Measurements from ENCODE around the gene IGFBP2.
A peak's percentile ranks its signal among the peaks of the same experiment; 100 is the strongest.

The IGFBP2 gene

DNA sequence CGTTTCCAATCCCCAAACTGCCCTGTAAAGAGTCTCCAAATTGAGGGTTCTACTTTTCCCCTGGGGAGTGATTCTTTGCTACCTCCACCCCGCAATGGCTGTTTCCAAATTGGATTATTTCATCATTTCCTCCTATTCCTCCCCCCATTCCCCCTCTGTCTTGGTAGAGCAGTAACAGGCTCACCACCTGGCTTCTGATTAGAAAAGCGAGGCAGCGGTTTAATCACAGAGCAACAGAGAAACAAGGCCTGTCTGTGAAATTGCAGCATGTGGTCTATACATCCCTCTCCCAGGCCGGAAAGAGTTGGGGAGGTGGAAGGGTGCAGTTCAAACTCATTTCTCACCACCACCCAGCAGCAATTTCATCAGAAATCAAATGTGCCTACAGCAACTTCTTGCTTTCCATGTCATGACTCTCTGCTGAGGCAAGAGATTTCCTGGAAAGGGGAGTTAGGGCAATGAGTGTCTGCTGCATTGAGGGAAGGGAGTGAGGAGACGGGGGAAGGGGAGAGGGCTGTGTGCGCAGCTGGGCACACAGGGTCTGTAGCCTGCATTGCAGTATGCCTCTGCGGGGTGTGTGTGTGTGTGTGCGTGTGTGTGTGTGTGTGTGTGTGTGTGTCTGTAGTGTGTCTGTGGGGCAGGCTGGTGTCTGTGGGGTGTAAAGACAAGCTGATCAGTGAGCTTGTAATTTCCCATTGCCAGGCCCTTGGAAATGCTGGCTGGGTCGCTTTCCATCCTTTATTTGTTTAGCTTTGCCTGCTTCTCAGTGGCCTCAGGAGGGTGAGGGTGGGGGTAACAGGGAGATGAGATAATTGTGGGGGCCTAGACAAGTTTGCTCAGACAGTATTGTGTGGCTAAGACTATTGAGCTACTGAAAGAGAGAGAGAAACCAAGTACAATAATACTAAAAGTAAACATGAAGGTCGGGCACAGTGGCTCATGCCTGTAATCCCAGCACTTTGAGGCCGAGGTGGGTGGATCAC, 13.5 kb upstream of the IGFBP2 start:
- in situ Hi-C loops (cut with HindIII; ENCODE audit: low pct_unique_long_range_greater_than_20kb, low sequenced_read_pairs): no loop called here
- peak in 1 of 2 experiments; percentile 20 for DNase-seq (ENCODE audit: low read depth in 1 of 2, low spot score in 1 of 2)
- TF ChIP-seq JUND (IDR thresholded peaks at IDR 0.05; ENCODE audit: low read depth): no peak

DNA sequence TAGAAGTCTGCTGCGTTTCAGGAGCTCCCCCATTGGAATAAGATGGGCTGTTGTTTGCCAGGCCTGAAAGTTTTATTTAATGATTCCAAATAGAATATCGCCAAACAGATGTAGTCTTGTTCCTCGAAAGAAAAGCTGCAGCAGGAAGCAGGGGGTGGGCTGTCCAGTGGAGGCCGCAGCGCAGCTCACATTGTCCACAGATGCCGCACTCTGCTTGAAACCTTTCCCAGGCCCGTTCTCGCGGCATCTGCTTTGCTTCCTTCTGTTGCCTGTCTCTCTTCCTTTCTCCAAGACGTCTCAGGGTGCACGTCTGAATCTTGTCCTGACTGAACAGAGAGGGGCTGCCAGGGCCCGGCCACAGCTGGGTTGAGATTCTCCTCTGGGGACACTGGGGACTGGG, 12.4 kb upstream of the IGFBP2 start:
- in situ Hi-C loops (cut with HindIII; ENCODE audit: low pct_unique_long_range_greater_than_20kb, low sequenced_read_pairs): no loop called here
- no peak for TF ChIP-seq JUND (IDR thresholded peaks at IDR 0.05; ENCODE audit: low read depth)
- no peak for DNase-seq (ENCODE audit: low read depth in 1 of 2, low spot score in 1 of 2)

DNA sequence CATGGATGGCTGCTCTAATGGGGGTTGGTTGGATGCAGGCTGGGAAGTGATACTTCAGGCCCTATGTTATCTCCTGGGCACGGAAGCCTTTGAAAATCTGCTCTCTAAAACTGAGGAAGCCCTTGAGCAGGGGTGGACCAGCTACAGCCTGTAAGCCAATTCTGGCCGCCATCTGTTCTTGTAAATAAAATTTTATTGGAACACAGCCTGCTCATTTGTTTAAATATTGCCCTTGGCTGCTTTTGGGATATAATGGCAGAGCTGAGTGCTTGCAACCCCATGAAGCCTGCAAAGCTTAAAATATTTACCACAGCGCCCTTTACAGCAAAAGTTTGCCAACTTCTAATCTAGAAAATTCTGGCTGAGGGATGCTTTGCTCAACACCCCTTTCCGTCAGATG, 11.9 kb upstream of the IGFBP2 start:
- TF ChIP-seq JUND (IDR thresholded peaks at IDR 0.05; ENCODE audit: low read depth): no peak
- DNase-seq (ENCODE audit: low read depth in 1 of 2, low spot score in 1 of 2): no peak
- in situ Hi-C loops (cut with HindIII; ENCODE audit: low pct_unique_long_range_greater_than_20kb, low sequenced_read_pairs): no loop called here

DNA sequence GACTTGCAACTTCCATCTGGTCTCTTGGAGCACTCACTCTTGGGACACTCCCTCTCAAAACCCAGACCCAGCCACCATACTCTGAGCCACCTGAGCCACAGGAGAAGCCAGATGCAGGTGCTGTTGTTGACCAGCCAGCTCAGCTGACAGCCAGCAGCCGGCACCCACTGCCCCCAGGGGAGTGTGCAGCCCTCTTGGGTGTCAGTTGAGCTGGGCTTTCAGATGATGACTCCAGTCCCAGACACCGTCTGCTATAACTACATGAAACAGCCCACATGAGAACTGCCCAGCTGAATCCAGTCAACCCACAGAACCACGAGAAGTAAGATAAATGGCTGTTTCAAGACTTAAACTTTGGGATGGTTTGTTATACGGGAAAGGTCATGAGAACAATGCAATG, 10.7 kb upstream of the IGFBP2 start:
- DNase-seq (ENCODE audit: low read depth in 1 of 2, low spot score in 1 of 2): no peak
- in situ Hi-C loops (cut with HindIII; ENCODE audit: low pct_unique_long_range_greater_than_20kb, low sequenced_read_pairs): no loop called here
- no peak for TF ChIP-seq JUND (IDR thresholded peaks at IDR 0.05; ENCODE audit: low read depth)

DNA sequence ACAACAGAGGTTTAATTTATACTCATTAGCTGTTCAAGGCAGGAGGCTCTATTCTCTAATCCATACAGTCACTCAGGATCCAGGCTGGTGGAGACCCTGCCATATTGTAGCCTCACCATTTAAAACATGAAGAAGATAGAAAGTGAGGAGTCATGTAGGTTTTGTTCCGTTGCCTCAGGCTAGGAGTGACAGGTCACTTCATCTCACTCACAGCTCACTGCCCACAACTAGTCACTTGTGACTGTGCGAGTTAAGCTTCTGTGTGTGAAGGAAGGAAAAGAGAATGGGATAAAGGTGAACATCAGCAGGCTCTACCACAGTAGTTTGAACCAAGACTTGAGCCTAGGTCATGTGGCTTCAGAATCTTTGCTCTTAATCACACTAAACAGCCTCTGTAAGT, 9.0 kb upstream of the IGFBP2 start:
- DNase-seq (ENCODE audit: low read depth in 1 of 2, low spot score in 1 of 2): peak in 1 of 2 experiments; percentile 25
- in situ Hi-C loops (cut with HindIII; ENCODE audit: low pct_unique_long_range_greater_than_20kb, low sequenced_read_pairs): no loop called here
- TF ChIP-seq JUND (IDR thresholded peaks at IDR 0.05; ENCODE audit: low read depth): no peak

DNA sequence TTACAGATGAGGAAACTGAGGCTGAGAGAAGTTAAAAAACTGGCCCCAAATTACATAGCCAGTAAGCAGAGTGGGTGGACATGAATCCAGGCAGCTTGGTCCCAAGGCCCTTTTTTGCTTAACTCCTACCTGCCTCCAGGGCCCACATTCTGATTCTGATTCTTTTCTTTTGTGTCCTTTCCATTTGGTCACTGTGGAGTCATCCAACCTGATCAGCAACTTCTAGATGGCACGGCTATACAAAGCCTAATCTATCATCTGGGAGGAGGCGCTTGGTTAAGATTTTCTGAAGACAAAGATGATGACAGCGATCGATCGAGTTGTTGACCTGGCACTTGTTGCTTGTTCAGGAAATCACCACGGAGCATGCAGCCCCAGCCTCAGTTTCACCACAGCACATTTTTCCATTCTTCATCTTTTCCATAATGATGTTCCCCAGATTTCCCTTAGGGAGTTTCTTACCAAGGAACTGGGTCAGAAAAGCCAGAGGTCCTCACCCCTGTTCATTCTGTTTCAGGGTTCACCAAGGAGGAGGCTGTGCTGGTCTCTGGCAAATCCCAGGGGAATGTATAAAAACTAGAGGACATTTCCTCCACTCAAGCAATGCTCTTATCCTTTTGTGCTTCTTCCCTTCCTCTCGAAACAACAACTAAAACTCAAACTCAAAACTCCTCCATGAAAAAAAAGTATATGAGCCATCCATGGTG, 6.9 kb upstream of the IGFBP2 start:
- TF ChIP-seq JUND (IDR thresholded peaks at IDR 0.05; ENCODE audit: low read depth): no peak
- in situ Hi-C loops (cut with HindIII; ENCODE audit: low pct_unique_long_range_greater_than_20kb, low sequenced_read_pairs): no loop called here
- peak in 1 of 2 experiments; percentile 87 for DNase-seq (ENCODE audit: low read depth in 1 of 2, low spot score in 1 of 2)

DNA sequence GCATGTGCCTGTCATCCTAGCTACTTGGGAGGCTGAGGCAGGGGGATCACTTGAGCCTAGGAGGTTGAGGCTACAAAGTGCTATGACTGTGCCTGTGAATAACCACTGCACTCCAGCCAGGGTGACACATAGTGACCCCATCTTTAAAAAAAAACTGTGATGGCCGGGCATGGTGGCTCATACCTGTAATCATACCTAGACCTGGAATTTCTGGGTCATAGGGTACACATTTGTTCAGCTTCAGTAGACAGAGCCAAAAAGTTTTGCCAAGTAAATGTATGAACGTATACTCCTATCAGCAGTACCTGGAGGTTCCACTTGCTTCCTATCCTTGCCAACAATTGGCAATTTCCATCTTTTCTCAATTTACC, 6.4 kb upstream of the IGFBP2 start:
- in situ Hi-C loops (cut with HindIII; ENCODE audit: low pct_unique_long_range_greater_than_20kb, low sequenced_read_pairs): no loop called here
- no peak for TF ChIP-seq JUND (IDR thresholded peaks at IDR 0.05; ENCODE audit: low read depth)
- no peak for DNase-seq (ENCODE audit: low read depth in 1 of 2, low spot score in 1 of 2)

DNA sequence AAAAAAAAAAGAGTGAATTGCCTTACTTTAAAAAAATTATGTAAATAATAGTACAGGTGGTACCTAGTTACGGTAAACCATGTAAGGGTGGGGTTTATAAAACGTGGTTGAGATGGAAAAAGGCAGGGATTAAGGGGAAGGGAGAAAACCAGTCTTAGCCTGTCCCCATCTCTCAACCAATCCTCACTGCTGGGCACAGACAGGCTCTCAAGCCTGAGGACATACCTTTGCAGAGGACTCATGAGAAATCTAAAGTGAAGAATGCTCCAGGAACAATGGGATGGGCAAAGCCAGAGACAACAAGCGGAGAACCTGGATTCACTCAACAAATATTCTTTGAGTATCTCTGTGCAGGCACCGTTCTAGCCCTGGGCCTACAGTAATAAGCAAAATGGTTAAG, 3.4 kb upstream of the IGFBP2 start:
- in situ Hi-C loops (cut with HindIII; ENCODE audit: low pct_unique_long_range_greater_than_20kb, low sequenced_read_pairs): no loop called here
- DNase-seq (ENCODE audit: low read depth in 1 of 2, low spot score in 1 of 2): no peak

DNA sequence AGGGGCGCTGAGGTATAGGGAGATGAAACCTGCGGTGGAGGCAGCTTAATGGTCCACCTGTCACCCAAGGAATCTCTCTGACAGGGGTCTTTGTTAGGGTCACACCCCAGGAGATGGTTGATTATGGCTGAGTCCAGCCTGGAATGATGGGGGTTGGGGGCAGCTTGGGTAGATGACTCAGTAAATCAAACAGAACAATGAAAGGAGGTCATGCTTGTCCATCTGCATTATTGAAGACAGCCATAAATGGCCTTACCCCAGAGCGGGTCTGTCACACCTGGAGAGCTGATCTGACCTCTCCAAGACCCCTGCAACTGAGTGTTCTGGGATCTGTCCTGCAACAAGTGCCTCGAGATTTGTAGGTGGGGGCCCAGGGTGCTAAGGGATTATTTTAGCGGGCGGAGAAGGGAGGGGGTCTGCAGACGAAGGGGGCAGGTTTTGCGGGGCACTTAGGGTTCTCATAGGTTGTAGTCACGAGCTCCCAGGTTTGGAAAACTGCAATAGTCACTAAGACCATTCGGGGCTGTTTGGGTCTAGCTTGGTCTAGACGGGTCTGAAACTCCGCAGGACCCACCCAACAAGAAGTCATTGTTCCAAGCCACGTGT, 771 bp upstream of the IGFBP2 start:
- DNase-seq (ENCODE audit: low read depth in 1 of 2, low spot score in 1 of 2): no peak
- in situ Hi-C loops (cut with HindIII; ENCODE audit: low pct_unique_long_range_greater_than_20kb, low sequenced_read_pairs): no loop called here

More for the DNA sequence above, 3.4 kb upstream of the IGFBP2 start:
- no peak for TF ChIP-seq JUND (IDR thresholded peaks at IDR 0.05; ENCODE audit: low read depth)

DNA sequence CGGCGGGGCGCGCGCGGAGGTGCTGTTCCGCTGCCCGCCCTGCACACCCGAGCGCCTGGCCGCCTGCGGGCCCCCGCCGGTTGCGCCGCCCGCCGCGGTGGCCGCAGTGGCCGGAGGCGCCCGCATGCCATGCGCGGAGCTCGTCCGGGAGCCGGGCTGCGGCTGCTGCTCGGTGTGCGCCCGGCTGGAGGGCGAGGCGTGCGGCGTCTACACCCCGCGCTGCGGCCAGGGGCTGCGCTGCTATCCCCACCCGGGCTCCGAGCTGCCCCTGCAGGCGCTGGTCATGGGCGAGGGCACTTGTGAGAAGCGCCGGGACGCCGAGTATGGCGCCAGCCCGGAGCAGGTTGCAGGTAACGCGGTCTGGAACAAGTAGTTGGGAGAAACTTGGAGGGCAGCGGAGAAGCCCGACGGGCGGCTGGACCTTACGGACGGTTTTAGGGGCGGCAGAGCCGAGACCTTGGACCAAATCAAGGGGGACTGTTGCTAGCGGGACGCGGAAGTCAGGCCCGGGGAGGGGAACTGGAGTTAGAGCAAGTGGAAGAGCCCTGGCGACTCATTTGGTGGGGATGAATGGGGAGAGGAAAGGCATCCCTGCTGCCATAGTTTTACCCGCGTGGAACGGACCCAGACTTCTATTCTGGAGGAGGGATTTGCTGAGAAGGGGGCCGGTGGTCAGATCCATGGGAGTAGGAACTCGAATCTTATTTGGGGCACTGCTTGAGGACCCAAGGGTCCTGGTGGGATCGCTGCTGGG, 573 bp downstream of the IGFBP2 start:
- no peak for DNase-seq (ENCODE audit: low read depth in 1 of 2, low spot score in 1 of 2)
- in situ Hi-C loops (cut with HindIII; ENCODE audit: low pct_unique_long_range_greater_than_20kb, low sequenced_read_pairs): no loop called here

More for the DNA sequence above, 771 bp upstream of the IGFBP2 start:
- no peak for TF ChIP-seq JUND (IDR thresholded peaks at IDR 0.05; ENCODE audit: low read depth)

DNA sequence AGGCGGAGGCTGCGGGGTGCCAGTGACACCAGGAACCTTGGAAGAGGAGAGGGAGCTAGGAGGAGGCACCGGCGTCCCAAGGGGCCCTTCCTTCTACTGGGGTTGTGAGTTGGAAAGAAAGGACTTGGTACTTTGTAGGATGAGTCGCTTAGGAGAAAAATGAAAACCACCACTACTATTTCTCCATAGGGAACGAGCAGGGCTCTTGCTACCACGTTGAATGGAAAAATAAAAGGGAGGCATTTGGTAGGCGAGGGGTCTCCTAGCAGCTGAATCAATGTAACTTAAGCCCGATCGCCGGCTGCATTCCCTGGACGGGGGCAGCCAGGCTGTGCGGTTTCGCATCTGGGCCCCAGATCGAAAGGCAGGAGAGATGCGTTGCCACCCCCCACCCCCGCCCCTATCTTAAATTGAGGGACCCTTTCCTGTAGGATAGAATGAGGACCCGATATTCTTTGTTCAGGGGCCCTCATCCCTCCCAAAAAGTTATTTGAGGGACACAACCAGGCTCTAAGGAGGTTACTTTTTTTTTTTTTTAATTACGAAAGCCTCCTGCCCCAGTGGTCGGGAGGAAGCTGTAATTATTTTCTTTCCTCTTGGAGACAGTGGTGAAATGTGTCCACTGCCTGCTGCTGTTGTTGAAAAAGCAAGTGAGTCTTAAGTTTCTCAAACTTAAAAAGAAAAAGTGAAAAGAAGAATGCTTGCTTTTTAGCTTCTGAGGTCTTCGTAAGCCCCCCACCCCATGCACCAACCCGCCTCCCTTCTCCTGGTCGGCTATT, 1.3 kb downstream of the IGFBP2 start:
- no peak for TF ChIP-seq JUND (IDR thresholded peaks at IDR 0.05; ENCODE audit: low read depth)
- DNase-seq (ENCODE audit: low read depth in 1 of 2, low spot score in 1 of 2): no peak
- in situ Hi-C loops (cut with HindIII; ENCODE audit: low pct_unique_long_range_greater_than_20kb, low sequenced_read_pairs): no loop called here

More for the DNA sequence above, 573 bp downstream of the IGFBP2 start:
- no peak for TF ChIP-seq JUND (IDR thresholded peaks at IDR 0.05; ENCODE audit: low read depth)

All from T47D (cell line).